RCC 7860 (cell line): Measurements from ENCODE around the gene GCKR.
A peak's percentile ranks its signal among the peaks of the same experiment; 100 is the strongest.

Experiments used
- DNase-seq: peaks from one replicate; pipeline ENCODE4 v3.0.0-alpha.2; 2015; ENCODE audit warnings: low spot score
- FAIRE-seq: peaks from 2 replicates; lab custom pipeline; 2012; peaks lifted over from hg19 to GRCh38; lab: Jason Lieb, UNC

GCKR gene

GRCh38 chr2:27496357-27497287 is at the start of gene GCKR:
TSS of gene GCKR (plus strand) at chr2:27496839. CDS start at chr2:27496905, 66 bp downstream.
- DNase-seq, result peak; percentile 64
- FAIRE-seq, result peak; percentile 68

GRCh38 chr2:27448381-27448780 is 48.3 kb upstream of the GCKR start:
- FAIRE-seq, result no peak

GRCh38 chr2:27451095-27451494 is 45.5 kb upstream of the GCKR start:
- DNase-seq (no peak), FAIRE-seq (no peak)

More at GRCh38 chr2:27448381-27448780, 48.3 kb upstream of the GCKR start:
- no peak for DNase-seq

GRCh38 chr2:27453968-27454367 is 42.7 kb upstream of the GCKR start:
- DNase-seq (no peak), FAIRE-seq (no peak)

- no peak for FAIRE-seq
These were observed 35.5 kb upstream of the GCKR start for GRCh38 chr2:27461118-27461517.

GRCh38 chr2:27464443-27464842 is 32.2 kb upstream of the GCKR start:
- DNase-seq (no peak), FAIRE-seq (no peak)

More at GRCh38 chr2:27461118-27461517, 35.5 kb upstream of the GCKR start:
- no peak for DNase-seq

- no peak for DNase-seq
- no peak for FAIRE-seq
These were observed 24.7 kb upstream of the GCKR start for GRCh38 chr2:27471961-27472360.

GRCh38 chr2:27485496-27485895 is 11.1 kb upstream of the GCKR start:
- FAIRE-seq, result no peak
- DNase-seq, result no peak

- DNase-seq (no peak), FAIRE-seq (no peak)
These were observed 7.5 kb upstream of the GCKR start for GRCh38 chr2:27489118-27489497.

- FAIRE-seq (peak; percentile 84), DNase-seq (peak; percentile 96)
These were observed 6.9 kb upstream of the GCKR start, which contains the start of gene IFT172 for GRCh38 chr2:27489498-27490397. TSS of gene IFT172 (minus strand) at chr2:27489743. CDS start at chr2:27489653, 90 bp downstream.

GRCh38 chr2:27492557-27492956 is 4.1 kb upstream of the GCKR start:
- no peak for FAIRE-seq
- DNase-seq, result no peak

GRCh38 chr2:27493948-27494283 is 2.7 kb upstream of the GCKR start:
- FAIRE-seq (no peak), DNase-seq (no peak)

- FAIRE-seq, result no peak
These were observed 2.2 kb upstream of the GCKR start for GRCh38 chr2:27494284-27494943.

GRCh38 chr2:27494944-27495554 is 1.6 kb upstream of the GCKR start, which contains the start of gene FNDC4:
TSS of gene FNDC4 (minus strand) at chr2:27495200. CDS start at chr2:27494679, 521 bp downstream.
- DNase-seq (no peak), FAIRE-seq (no peak)

More at GRCh38 chr2:27494284-27494943, 2.2 kb upstream of the GCKR start:
- no peak for DNase-seq

- no peak for DNase-seq
- FAIRE-seq, result no peak
These were observed 741 bp upstream of the GCKR start for GRCh38 chr2:27495840-27496356.

- FAIRE-seq (no peak), DNase-seq (no peak)
These were observed 619 bp downstream of the GCKR start for GRCh38 chr2:27497288-27497627.

GRCh38 chr2:27498975-27499374 is 2.3 kb downstream of the GCKR start:
- FAIRE-seq (no peak), DNase-seq (no peak)

- FAIRE-seq, result no peak
- no peak for DNase-seq
These were observed 4.4 kb downstream of the GCKR start for GRCh38 chr2:27501042-27501441.

- DNase-seq (no peak), FAIRE-seq (no peak)
These were observed 5.5 kb downstream of the GCKR start for GRCh38 chr2:27502142-27502541.

- DNase-seq (no peak), FAIRE-seq (no peak)
These were observed 9.9 kb downstream of the GCKR start for GRCh38 chr2:27506587-27506986.
